Posterior vena cava (tissue), 2 donors: ENCODE measurements around the gene CHI3L2. TPM values are rescaled to one million over a fixed set of nuclear protein-coding genes. Genes with fewer than 3 reads are reported as not detected.

ENCODE experiments used
- DNase-seq: peaks from one replicate; pipeline ENCODE4 v3.0.0-alpha.2; 2020; ENCODE audit warnings: low spot score
- intact Hi-C, 2 donors: fragments of 100-400 bp; cut with DNase I; formaldehyde crosslinking; loops; one replicate each; pipeline versions ENCODE4 v1.14.1 to v1.14.2; 2022 to 2023
- total RNA-seq, 2 donors: library from RNA; stranded (reverse); fragmentation: NEBNext Ultra II Directional; extraction: Animal tissue kit (Norgen Biotek cat#: 25700); gene quantifications; one replicate each; pipeline ENCODE4 v1.2.1, GENCODE V29; 2021
- donor health status: DM: yes; HTN: yes; CAD: no.
- donor health status: DM: yes; HTN: yes; CAD: no.

CHI3L2 gene
- total RNA-seq, 2 donors from 2014 or later: 7.9 to 23.4 TPM

DNA sequence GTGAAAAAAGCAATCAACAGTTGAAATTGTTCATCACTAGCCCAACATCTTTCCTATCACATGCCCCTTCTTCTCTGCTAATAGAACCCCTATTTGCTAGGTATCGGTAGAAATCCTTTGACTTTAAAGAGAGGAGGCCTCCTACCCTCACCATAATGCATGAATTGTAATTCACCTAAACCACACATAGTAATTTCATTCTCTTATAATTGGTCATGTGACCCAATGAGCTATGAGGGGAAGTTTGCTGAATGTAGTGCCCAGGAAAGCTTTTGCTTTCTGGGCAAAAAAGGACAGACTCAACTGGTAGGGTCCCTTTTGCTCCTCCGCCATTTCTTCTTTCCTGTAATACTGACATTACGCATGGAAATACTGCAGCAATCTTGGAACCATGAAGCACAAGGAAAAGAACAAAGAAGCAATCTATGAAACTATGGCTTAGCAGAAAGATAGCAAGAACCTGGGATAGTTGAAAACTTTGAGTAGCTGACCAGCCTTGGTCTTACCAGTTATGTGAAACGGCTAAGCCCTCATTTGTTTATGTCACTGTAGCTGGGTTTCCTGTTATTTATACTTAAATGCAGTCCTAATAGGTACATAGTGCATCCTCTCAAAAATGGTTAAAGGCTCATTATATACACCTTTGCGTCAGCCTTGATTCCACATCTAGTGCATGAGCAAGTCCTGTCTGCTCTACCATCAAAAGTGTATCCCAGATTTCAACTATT lies 10.2 kb upstream of the CHI3L2 start:
- no peak for DNase-seq
- intact Hi-C loops: loop anchor here in 1 of 2 donors (5.0 kb wide), 1 partner anchor 185 kb away; no protein-coding TSS in a partner anchor

DNA sequence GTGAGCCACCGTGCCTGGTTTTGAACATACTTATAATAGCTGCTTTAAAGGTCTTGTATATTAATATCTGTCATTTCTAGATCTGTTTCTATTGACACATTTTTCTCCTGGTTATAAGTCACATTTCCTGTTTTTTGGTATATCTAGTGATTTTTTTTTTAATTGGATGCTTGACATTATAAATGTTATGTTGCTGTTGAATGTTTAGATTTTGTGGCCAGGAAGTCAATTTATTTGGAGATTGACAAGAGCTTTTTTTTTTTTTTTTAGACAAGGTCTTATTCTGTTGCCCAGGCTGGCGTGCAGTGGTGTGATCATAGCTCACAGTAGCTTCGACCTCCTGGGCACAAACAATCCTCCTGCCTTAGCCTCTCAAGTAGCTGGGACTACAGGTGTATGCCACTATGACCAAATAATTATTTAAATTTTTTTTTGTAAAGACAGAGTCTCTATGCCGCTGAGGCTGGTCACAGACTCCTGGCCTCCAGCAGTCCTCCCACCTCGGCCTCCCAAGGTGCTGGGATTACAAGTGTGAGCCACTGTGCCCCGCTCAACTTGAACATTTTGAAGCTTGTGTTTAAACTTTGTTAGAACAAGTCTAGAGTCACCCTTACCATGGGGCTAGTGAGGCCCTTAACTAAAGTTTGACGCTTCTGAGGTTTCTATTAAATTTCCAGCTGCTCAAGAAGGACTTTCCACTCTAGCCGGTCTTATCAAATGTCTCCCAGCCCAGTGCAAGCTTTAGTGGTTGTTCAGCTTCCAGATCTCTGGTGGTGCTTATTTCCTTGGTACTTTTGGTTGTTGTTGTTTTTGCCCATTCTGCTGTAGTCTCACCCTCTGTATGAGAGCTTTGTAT lies 8.6 kb upstream of the CHI3L2 start:
- DNase-seq: no peak
- intact Hi-C loops: loop anchor here in 1 of 2 donors (5.0 kb wide), 1 partner anchor 183 kb away; no protein-coding TSS in a partner anchor

DNA sequence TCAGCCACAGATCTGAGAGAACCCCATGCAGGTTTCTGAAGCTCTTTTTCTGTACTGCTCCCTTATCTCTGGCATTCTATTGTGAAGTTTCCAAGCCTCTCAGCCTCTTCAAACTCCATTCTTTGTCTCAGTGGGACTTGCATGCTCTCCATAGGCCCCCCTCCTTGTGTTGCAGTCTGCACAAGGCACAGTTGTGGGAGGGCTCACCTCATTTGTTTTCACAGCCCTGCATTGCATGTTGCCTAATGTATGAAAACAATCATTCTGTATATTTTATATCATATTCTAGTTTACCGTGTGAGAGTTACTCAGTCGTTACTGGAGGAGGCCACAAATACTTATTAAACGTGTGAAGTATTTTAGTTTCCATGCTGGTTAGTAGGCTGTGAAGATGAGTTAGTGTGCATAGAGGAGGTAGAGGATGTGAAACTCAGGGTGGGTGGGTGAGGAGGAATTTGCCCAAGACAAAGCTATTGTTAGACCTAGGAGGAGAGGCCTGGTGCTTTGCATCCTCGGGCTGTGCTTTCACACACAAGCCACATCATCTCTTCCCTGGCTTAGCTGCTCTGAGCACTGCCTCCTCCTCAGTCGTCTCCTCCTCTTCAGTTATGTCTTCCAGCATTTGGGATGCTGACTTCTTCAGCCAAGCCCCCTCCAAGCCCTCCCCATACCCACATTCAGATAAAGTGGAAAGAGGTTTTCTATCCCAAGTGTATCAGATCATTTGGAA lies 7.8 kb upstream of the CHI3L2 start:
- no peak for DNase-seq
- intact Hi-C loops: loop anchor here (5.0 to 10.0 kb wide), 2 partner anchors 175 to 183 kb away; no protein-coding TSS in a partner anchor

DNA sequence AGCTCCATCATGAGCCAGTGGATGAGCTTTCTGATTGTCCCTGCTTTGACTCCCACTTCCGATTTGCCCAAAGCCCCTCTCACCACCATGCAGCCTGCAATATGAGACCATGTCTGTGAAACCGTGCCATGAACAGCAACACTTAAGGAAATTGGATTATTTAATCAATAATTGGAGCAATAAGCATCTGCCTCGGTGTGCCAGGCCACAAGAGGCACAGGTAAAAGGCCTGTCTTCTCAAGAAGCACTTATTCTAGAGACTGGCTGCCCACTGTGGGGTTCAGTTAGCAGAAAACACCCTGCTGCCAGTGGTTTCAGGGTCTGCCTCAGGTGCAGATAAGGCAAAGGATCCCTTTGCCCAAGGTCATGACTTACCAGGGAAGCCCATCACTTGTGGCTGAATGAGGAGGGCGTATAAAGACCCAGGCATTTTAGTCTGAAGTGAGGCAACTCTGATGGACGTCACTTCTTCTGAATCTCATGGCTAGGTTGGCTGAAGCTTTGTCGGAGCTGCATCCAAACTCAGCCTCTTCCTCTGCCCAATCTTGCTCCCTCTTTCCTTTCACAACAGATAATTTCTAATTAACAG lies 7.1 kb upstream of the CHI3L2 start:
- no peak for DNase-seq
- intact Hi-C loops: loop anchor here in 1 of 2 donors (10.0 kb wide), 1 partner anchor 174 kb away; no protein-coding TSS in a partner anchor

DNA sequence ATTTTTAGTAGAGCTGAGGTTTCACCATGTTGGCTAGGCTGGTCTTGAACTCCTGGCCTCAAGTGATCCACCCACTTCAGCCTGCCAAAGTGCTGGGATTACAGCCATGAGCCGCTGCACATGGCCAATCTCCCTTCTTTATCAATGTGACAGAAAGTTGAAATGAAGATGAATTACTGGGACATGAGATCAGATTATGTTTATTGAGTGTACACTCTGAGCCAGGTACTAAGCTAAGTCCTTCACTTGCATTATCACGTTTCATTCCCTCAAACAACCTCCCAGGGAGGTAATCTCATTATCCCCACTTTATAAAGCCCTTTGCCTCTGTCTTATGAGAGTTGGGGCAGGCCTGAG lies 6.3 kb upstream of the CHI3L2 start:
- DNase-seq: no peak
- intact Hi-C loops: loop anchor here in 1 of 2 donors (10.0 kb wide), 1 partner anchor 174 kb away; no protein-coding TSS in a partner anchor

DNA sequence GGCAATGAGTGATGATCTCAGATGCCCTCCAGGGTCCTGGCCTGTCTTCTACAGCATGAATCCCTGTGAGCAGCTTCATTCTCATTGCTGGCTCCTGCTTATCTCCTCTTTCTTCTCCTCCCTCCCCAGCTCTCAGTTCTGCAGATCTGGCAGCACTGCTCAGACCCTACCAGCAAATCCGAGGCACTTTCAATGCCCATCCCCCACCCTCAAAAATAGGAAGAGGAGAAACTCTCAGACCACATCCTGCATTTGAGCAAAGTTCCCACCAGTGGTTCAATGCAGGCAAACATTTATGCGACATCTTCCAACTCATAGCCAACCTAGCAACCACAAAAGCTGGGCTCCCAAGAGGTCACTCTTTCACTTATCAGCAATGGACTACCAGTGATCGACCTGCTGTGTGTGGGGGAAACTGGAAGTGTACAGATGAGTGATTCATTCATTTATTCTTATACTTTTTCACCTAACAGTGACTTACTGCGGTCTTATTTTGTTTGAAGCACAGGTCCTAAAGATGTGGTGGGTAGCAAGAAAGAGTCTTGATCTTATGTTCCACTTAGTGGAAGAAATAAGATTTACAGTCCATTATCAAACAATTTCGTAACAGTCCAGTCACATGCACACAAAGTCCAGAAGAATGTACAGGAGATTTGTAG lies 5.8 kb upstream of the CHI3L2 start:
- DNase-seq: no peak
- intact Hi-C loops: loop anchor here in 1 of 2 donors (10.0 kb wide), 1 partner anchor 173 kb away; no protein-coding TSS in a partner anchor

DNA sequence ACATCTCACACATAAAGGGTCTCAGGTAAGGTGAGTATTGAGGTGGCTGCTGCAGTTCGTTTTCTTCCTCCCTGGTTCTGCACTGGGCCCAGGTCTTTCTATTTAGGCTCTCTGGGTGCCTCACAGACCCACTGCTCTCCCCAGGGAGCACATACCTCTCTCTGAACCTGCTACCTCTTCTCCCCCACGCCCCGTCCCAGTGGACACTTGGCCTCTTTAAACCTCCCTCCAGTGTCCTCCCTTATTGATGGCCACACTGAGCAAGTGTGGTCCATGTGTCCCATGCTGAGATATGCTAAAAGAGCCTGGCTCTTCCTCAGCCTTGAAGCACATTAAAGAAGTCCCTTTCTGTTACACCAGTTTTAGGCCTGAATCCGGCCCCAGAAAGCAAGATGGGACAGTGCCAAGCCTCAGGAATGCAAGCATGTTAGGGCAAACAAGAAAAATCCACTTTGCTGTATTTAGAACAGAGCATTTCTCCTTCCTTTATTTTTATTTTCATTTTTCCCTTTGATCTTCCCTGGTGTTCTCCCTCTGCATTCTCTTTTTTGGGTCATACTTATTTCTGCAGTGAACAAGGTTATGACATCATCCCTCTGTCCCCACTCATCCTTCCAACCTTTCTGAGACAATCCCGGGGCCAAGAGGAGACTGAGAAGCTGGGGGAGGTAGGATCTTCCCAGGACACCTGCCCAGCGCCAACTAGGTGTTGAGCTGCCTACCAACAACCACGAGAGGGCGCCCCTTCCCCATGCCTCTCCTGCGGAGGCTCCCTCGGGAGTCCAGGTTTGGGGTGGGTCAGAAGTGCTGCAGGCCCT lies 5.0 kb upstream of the CHI3L2 start:
- intact Hi-C loops: loop anchor here in 1 of 2 donors (10.0 kb wide), 1 partner anchor 172 kb away; no protein-coding TSS in a partner anchor

DNA sequence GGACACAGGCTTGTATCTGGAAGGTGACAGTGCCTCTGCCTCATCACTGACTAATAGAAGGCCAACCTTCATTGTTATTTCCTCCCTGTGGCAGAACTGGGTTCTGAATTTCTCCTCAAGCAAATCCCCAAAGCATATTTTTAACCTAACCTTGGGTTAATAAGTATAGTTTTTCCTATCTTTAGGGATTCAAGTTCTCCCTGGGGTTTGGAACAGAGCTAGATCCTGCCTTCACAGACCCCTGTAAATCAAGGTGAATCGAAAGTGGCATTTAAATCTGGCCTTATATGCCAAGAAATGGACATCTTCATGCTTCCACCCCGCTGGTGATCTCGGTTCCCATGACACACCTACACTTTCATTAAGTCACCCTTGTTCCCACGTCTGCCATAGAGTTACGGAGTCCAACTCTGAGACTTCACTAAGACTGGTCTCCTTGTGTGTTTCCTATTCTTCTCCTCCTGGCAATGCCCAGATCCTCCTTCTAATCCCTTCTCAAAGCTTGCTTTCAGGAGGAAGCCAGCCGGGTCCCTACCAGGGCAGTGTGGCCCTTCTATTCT lies 4.3 kb upstream of the CHI3L2 start:
- intact Hi-C loops: loop anchor here in 1 of 2 donors (10.0 kb wide), 1 partner anchor 172 kb away; no protein-coding TSS in a partner anchor
- no peak for DNase-seq

More for the DNA sequence above, 5.0 kb upstream of the CHI3L2 start:
- DNase-seq: peak; percentile 93

DNA sequence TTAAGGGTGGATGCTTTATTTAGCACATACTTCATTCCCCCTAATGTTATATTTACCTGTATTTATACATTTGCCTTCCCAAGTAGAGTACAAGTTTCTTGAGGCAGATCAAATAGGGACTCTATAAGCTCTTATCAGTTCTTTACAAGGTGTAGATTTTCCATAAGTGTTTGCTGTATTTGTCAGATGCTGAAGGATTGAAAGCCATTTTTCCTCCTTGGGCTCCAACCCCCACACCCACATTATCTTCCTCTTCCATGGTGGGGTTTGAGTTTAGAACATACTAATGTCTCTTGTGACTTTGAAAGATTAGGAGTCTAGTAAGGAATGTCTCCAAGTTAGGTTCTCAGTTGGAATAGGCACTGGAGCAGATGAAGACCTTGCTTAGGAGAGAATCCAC lies 2.4 kb upstream of the CHI3L2 start:
- intact Hi-C loops: loop anchor here in 1 of 2 donors (10.0 kb wide), 1 partner anchor 170 kb away; no protein-coding TSS in a partner anchor

DNA sequence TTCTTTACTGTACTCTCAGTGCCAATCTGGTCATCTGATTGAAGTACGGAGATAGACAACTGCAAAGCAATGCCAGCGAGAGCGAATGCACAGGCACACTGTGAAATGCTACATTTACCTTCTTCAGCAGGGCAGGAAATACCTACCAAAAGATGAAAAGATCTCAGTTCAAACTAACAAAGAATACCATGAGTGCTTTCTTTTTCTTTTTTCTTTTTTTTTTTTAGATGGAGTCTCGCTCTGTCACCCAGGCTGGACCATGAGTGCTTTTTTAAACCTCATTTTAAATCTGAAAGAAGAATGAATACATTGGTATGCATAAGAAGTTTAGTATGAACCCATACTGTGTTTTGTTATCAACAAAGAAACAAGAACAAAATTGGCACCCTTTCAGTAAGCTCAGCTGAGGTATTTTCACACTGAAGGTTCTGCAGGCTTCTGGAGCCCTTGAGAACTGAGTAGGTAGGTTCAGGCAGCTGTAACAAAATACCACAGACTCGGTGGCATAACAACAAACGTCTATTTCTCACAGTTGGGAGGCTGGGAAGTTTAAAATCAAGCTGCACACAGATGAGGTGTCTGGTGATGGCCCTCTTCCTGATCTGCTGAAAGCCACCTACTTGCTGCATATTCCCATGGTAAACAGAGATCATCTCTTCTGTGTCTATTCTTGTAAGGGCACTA lies 1.7 kb upstream of the CHI3L2 start:
- intact Hi-C loops: loop anchor here in 1 of 2 donors (10.0 kb wide), 1 partner anchor 169 kb away; no protein-coding TSS in a partner anchor
- no peak for DNase-seq

More for the DNA sequence above, 2.4 kb upstream of the CHI3L2 start:
- no peak for DNase-seq

DNA sequence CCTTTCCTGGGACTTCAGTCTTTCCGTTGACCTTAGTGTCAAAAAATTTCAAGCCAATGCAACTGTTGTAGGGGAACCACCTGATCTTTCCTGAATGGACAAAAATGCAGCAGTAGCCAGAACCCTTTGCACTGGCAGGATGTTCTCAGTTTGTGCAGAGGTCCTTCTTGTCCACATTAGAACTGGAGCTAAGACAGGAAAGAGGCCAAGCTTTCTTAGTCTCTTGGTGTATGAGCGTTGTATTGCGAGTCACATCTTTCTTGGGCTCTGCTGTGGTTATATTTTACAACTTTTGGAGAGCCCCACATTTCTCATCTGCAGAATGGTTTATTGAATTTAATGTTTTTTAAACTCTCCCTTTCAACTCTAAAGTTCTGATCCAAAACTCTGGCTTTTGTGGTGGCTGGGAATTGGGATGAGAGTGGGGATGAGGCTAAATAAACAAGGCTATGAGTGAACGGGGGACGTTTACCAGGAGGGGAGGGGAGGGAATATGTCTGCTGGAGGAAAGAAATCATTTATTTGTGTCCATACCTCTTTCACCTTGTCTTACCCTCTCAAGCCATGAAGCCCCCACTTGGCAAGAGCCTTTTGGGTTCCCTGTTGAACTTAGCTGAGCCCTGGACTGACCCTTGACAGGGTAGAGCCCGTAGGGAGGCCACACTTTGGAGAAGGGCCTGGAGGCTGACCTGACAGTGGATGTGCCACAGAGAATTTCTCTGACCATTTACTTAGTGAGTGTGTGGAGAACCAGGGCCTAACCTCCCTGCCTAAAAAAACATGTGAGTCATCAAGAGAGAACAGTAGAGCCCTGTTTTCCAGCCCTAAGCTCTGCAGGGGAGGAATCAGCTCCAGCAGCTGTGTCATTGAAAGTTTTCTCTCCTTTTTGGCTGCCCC lies 586 bp downstream of the CHI3L2 start:
- intact Hi-C loops: loop anchor here in 1 of 2 donors (10.0 kb wide), 1 partner anchor 167 kb away; no protein-coding TSS in a partner anchor
- DNase-seq: no peak

DNA sequence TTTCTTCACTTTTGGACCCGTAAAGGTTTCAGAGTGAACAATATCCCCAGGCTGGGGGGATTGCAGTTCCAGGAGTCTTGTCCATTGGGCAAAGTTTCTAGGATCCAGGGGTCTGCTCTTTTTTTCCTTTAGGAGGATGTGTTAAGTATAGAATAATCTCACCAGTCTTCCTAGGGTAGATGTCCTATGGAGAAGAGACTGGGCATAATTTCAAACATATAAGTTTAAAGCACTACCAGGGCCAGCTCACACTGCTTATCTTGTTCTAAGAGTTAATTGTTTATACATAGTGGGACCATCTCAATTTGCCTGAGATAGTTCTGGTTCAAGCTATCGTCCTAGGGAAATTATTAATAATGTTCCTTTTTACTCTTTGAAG lies 1.2 kb downstream of the CHI3L2 start:
- intact Hi-C loops: loop anchor here in 1 of 2 donors (10.0 kb wide), 1 partner anchor 166 kb away; no protein-coding TSS in a partner anchor
- DNase-seq: no peak

DNA sequence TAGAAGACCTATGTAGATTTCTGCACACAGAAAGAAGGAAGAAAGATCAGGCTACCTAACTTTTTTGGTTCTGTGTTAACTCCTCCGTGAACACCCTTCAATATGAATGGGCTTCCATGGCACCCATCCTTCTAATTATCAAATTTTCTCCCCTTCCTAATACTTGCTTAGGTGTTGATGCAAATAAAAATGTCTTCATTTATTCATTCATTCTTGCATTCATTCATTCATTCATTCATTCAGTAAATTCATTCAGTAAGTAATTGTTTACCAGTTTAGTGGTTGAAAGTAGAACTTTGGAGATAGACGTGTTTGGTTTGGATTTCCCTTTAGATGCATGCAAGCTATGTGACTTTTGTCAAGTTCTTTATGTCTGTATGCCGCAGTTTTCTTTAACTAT lies 4.6 kb downstream of the CHI3L2 start:
- no peak for DNase-seq
- intact Hi-C loops: no loop called here

DNA sequence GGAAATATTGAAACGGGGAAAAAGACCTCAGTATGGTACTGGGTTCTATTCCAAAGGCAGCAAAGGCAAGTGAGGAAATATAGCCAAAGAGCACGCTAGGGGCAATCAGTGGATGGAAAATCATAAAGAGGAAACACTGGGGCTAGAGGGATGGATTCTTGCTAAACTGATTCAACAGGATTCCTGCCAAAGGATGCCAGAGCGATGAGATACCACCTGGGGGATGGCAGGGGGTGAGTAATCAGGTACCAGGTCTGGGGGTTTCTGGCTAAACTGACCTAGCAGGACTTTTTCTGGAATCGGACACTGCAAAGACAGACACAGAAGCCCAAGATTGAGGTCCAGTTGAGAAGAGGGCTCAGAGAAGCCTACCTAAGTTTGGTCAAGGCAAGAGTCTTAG lies 6.7 kb downstream of the CHI3L2 start:
- intact Hi-C loops: no loop called here
- no peak for DNase-seq

DNA sequence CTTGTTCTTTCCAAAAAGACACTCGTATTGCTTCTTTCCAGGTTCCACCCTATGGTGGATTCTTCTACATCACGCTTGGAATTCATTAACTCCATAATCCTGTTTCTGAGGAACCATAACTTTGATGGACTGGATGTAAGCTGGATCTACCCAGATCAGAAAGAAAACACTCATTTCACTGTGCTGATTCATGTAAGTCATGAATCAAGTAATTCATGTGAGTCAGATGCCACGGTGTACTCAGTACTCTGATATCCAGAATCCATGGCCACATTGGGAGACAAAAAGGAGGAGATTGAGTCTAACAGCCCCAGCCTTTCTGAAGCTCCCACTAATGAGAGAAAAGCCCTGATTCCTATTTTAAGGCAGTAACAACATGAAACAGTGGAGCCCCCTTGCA lies 7.4 kb downstream of the CHI3L2 start:
- DNase-seq: no peak
- intact Hi-C loops: no loop called here

DNA sequence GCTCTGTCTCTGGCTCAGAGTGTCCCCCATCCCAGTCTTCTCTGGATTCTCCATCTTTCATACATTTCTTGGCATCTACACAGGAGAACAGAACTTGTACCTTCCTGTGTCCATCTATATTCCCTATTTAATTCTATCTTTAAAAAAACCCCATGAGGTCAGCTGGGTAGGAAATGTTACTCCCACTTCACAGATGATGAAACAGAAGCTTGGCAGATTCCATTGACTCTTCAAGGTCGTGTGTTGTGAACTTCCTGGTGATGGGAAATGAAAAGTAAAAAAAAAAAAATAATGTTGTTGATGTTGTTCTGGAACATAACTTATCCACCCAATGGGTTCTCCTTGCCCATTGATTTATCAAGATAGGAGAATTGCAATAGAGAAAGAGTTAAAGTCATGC lies 8.9 kb downstream of the CHI3L2 start:
- no peak for DNase-seq
- intact Hi-C loops: no loop called here
